ENCODE measurements around the gene PDE9A.

The PDE9A gene

GRCh38 chr21:42673633-42674328, 20.4 kb downstream of the PDE9A start:
- DNase-seq = no peak

- no peak for DNase-seq
These were observed 21.0 kb downstream of the PDE9A start for GRCh38 chr21:42674351-42674940.

GRCh38 chr21:42675403-42675802, 22.0 kb downstream of the PDE9A start:
- DNase-seq = no peak

GRCh38 chr21:42676808-42677207, 23.4 kb downstream of the PDE9A start:
- no peak for DNase-seq

- no peak for DNase-seq
These were observed 24.2 kb downstream of the PDE9A start for GRCh38 chr21:42677339-42678321.

- DNase-seq = no peak
These were observed 25.3 kb downstream of the PDE9A start for GRCh38 chr21:42678618-42679295.

GRCh38 chr21:42679319-42680057, 26.1 kb downstream of the PDE9A start:
- DNase-seq = no peak

- DNase-seq = no peak
These were observed 26.6 kb downstream of the PDE9A start for GRCh38 chr21:42680058-42680330.

GRCh38 chr21:42680429-42680828, 27.0 kb downstream of the PDE9A start:
- no peak for DNase-seq

- DNase-seq = peak; percentile 48
These were observed 28.1 kb downstream of the PDE9A start for GRCh38 chr21:42681296-42682206.

- no peak for DNase-seq
These were observed 29.3 kb downstream of the PDE9A start for GRCh38 chr21:42682661-42683210.

- DNase-seq = peak; percentile 55
These were observed 30.1 kb downstream of the PDE9A start for GRCh38 chr21:42683371-42684108.

- DNase-seq = peak; percentile 68
These were observed 30.9 kb downstream of the PDE9A start for GRCh38 chr21:42684109-42684916.

- peak; percentile 35 for DNase-seq
These were observed 31.6 kb downstream of the PDE9A start for GRCh38 chr21:42685036-42685435.

- no peak for DNase-seq
These were observed 32.6 kb downstream of the PDE9A start for GRCh38 chr21:42685954-42686500.

- no peak for DNase-seq
These were observed 34.4 kb downstream of the PDE9A start for GRCh38 chr21:42687796-42688195.

- DNase-seq = no peak
These were observed 34.9 kb downstream of the PDE9A start for GRCh38 chr21:42688226-42688840.

- no peak for DNase-seq
These were observed 35.5 kb downstream of the PDE9A start for GRCh38 chr21:42688841-42689371.
